Measurements from ENCODE around the gene EML2. TPM values are rescaled to one million over a fixed set of nuclear protein-coding genes. Genes with fewer than 3 reads are reported as not detected.
A peak's percentile ranks its signal among the peaks of the same experiment; 100 is the strongest.
"Not testable (repeated sequence)": the region's sequence is repeated elsewhere in the genome, so short reads cannot be mapped to it uniquely, and the experiment has no call there.

Gene EML2
- total RNA-seq, 2 experiments from 2014 or later = 93.1 to 94.2 TPM

GRCh38 chr19:45643927-45644771 lies 5.0 kb upstream of the EML2 start:
- DNase-seq (no peak), ATAC-seq (ENCODE audit: low read depth) (no peak)
- POLR2A ChIA-PET = interaction anchor here (3.6 kb wide), 1 partner anchor 37 kb away, joined by 19 read pairs; no protein-coding TSS in a partner anchor
- H3K4me1 Mint-ChIP-seq = peaks cover 32% of the 10 kb centered on the region
- H3K4me3 Mint-ChIP-seq = no peak overlapping the region
- peaks cover 3% of the 10 kb centered on the region for H3K27me3 Mint-ChIP-seq
- H3K36me3 Mint-ChIP-seq = peaks cover 2% of the 10 kb centered on the region
- peak overlapping the region; percentile 40 for H3K27ac Mint-ChIP-seq
- H3K9me3 Mint-ChIP-seq = no peaks in the 10 kb centered on the region

- Mint-ChIP-seq H3K36me3 (peaks cover 2% of the 10 kb centered on the region), H3K9me3 (no peaks in the 10 kb centered on the region), H3K27ac (peak overlapping the region; percentile 84), H3K27me3 (peaks cover 3% of the 10 kb centered on the region), H3K4me1 (peaks cover 38% of the 10 kb centered on the region), H3K4me3 (peak overlapping the region; percentile 73)
- POLR2A ChIA-PET = interaction anchor here (0.6 to 3.6 kb wide), 10 partner anchors 36 to 213 kb away, joined by 3 to 19 read pairs (median 9); partner anchors contain the start of genes OPA3 and VASP
- DNase-seq (peak; percentile 95), ATAC-seq (ENCODE audit: low read depth) (no peak)
Measured at GRCh38 chr19:45643024-45643926, 4.1 kb upstream of the EML2 start.

- ATAC-seq (ENCODE audit: low read depth) = peak; percentile 41
- H3K9me3 Mint-ChIP-seq = no peaks in the 10 kb centered on the region
- peaks cover 37% of the 10 kb centered on the region for H3K4me1 Mint-ChIP-seq
- peaks cover 2% of the 10 kb centered on the region for H3K36me3 Mint-ChIP-seq
- peak; percentile 82 for DNase-seq
- POLR2A ChIA-PET = interaction anchor here (0.7 to 3.6 kb wide), 23 partner anchors 26 to 214 kb away, joined by 3 to 19 read pairs (median 5); partner anchors contain the start of genes GIPR, OPA3, QPCTL and VASP
- peaks cover 3% of the 10 kb centered on the region for H3K27me3 Mint-ChIP-seq
- H3K4me3 Mint-ChIP-seq = peak overlapping the region; percentile 84
- peak overlapping the region; percentile 96 for H3K27ac Mint-ChIP-seq
Measured at GRCh38 chr19:45641274-45642105, 2.3 kb upstream of the EML2 start.

- peaks cover 3% of the 10 kb centered on the region for H3K27me3 Mint-ChIP-seq
- POLR2A ChIA-PET = interaction anchor here (0.9 to 3.6 kb wide), 16 partner anchors 27 to 214 kb away, joined by 3 to 19 read pairs (median 6); partner anchors contain the start of genes GIPR, OPA3 and VASP
- H3K4me3 Mint-ChIP-seq = peak overlapping the region; percentile 84
- peaks cover 33% of the 10 kb centered on the region for H3K4me1 Mint-ChIP-seq
- H3K36me3 Mint-ChIP-seq = peaks cover 2% of the 10 kb centered on the region
- DNase-seq = peak; percentile 80
- no peaks in the 10 kb centered on the region for H3K9me3 Mint-ChIP-seq
- ATAC-seq (ENCODE audit: low read depth) = no peak
- peak overlapping the region; percentile 96 for H3K27ac Mint-ChIP-seq
Measured at GRCh38 chr19:45640849-45641273, 1.7 kb upstream of the EML2 start.

GRCh38 chr19:45637890-45638667 lies 1.1 kb downstream of the EML2 start:
- Mint-ChIP-seq H3K36me3 (peaks cover 3% of the 10 kb centered on the region), H3K27me3 (no peaks in the 10 kb centered on the region), H3K27ac (no peak overlapping the region), H3K4me1 (peaks cover 24% of the 10 kb centered on the region), H3K9me3 (no peaks in the 10 kb centered on the region), H3K4me3 (peak overlapping the region; percentile 95)
- no peak for ATAC-seq (ENCODE audit: low read depth)
- POLR2A ChIA-PET = interaction anchor here (0.7 to 1.6 kb wide), 4 partner anchors 12 to 130 kb away, joined by 3 to 5 read pairs (median 4); no protein-coding TSS in a partner anchor
- no peak for DNase-seq

GRCh38 chr19:45636902-45637301 lies 2.3 kb downstream of the EML2 start:
- DNase-seq = no peak
- peaks cover 23% of the 10 kb centered on the region for H3K4me1 Mint-ChIP-seq
- no peak for ATAC-seq (ENCODE audit: low read depth)
- POLR2A ChIA-PET = interaction anchor here (0.6 to 1.1 kb wide), 2 partner anchors 43 to 77 kb away, joined by 3 to 5 read pairs; no protein-coding TSS in a partner anchor
- no peak overlapping the region for H3K27ac Mint-ChIP-seq
- peaks cover 6% of the 10 kb centered on the region for H3K36me3 Mint-ChIP-seq
- H3K4me3 Mint-ChIP-seq = no peak overlapping the region
- H3K9me3 Mint-ChIP-seq = no peaks in the 10 kb centered on the region
- H3K27me3 Mint-ChIP-seq = no peaks in the 10 kb centered on the region

GRCh38 chr19:45636275-45636674 lies 2.9 kb downstream of the EML2 start:
- no peaks in the 10 kb centered on the region for H3K27me3 Mint-ChIP-seq
- ATAC-seq (ENCODE audit: low read depth) = no peak
- no peak overlapping the region for H3K4me3 Mint-ChIP-seq
- H3K36me3 Mint-ChIP-seq = peaks cover 6% of the 10 kb centered on the region
- POLR2A ChIA-PET = interaction anchor here (0.6 kb wide), 1 partner anchor 77 kb away, joined by 3 read pairs; no protein-coding TSS in a partner anchor
- H3K9me3 Mint-ChIP-seq = no peaks in the 10 kb centered on the region
- peaks cover 19% of the 10 kb centered on the region for H3K4me1 Mint-ChIP-seq
- no peak for DNase-seq
- H3K27ac Mint-ChIP-seq = no peak overlapping the region

GRCh38 chr19:45632468-45633196 lies 6.6 kb downstream of the EML2 start:
- ATAC-seq (ENCODE audit: low read depth) = no peak
- POLR2A ChIA-PET = interaction anchor here (0.6 kb wide), 3 partner anchors 29 to 306 kb away, joined by 3 to 5 read pairs (median 3); no protein-coding TSS in a partner anchor
- no peak overlapping the region for H3K4me3 Mint-ChIP-seq
- H3K27ac Mint-ChIP-seq = peak overlapping the region; percentile 63
- H3K4me1 Mint-ChIP-seq = peaks cover 8% of the 10 kb centered on the region
- no peak for DNase-seq
- H3K27me3 Mint-ChIP-seq = no peaks in the 10 kb centered on the region
- H3K36me3 Mint-ChIP-seq = peaks cover 10% of the 10 kb centered on the region
- H3K9me3 Mint-ChIP-seq = no peaks in the 10 kb centered on the region

- ATAC-seq (ENCODE audit: low read depth) (no peak), DNase-seq (no peak)
- H3K27ac Mint-ChIP-seq = no peak overlapping the region
- peaks cover 21% of the 10 kb centered on the region for H3K36me3 Mint-ChIP-seq
- no peaks in the 10 kb centered on the region for H3K9me3 Mint-ChIP-seq
- no peaks in the 10 kb centered on the region for H3K27me3 Mint-ChIP-seq
- POLR2A ChIA-PET = interaction anchor here (1.2 kb wide), 1 partner anchor 15 kb away, joined by 3 read pairs; no protein-coding TSS in a partner anchor
- no peak overlapping the region for H3K4me3 Mint-ChIP-seq
- peaks cover 8% of the 10 kb centered on the region for H3K4me1 Mint-ChIP-seq
Measured at GRCh38 chr19:45630463-45630862, 8.7 kb downstream of the EML2 start.

GRCh38 chr19:45629704-45630103 lies 9.5 kb downstream of the EML2 start:
- POLR2A ChIA-PET = no interaction called here
- no peak for DNase-seq
- H3K9me3 Mint-ChIP-seq = no peaks in the 10 kb centered on the region
- no peak for ATAC-seq (ENCODE audit: low read depth)
- no peak overlapping the region for H3K27ac Mint-ChIP-seq
- peaks cover 9% of the 10 kb centered on the region for H3K4me1 Mint-ChIP-seq
- no peak overlapping the region for H3K4me3 Mint-ChIP-seq
- no peaks in the 10 kb centered on the region for H3K27me3 Mint-ChIP-seq
- H3K36me3 Mint-ChIP-seq = peaks cover 22% of the 10 kb centered on the region

- H3K27ac Mint-ChIP-seq; POLR2A ChIA-PET; H3K9me3 Mint-ChIP-seq; ATAC-seq (ENCODE audit: low read depth); H3K4me3 Mint-ChIP-seq; DNase-seq; H3K4me1 Mint-ChIP-seq; H3K27me3 Mint-ChIP-seq: not testable (repeated sequence)
- H3K36me3 Mint-ChIP-seq = peaks cover 31% of the 10 kb centered on the region
Measured at GRCh38 chr19:45628219-45628618, 11.0 kb downstream of the EML2 start.
